Measurements from ENCODE around the gene CD6. TPM values are rescaled to one million over a fixed set of nuclear protein-coding genes. Genes with fewer than 3 reads are reported as not detected.

The CD6 gene
- total RNA-seq, 2 donors from 2014 or later = 254 to 438 TPM

DNA sequence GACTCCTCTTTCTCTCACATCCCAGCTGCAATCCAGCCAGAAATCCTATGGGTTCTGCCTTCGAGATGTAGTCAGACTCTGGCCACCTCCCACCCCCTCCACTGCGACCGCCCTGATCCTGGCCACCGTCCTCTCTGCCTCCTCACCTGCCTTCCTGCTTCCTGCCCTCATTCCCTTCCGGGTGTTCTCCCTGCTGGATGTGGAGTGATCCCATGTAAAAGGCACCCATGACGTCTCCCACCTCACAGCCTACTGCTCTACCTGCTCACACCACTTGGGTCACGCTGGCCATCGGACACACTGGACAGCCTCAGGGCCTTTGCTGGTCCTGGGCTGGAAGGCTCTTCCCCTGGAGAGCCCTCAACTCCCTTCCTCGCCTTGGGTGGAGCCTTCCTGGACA lies 97.1 kb downstream of the CD6 start:
- Mint-ChIP-seq H3K27ac (peak overlapping the region; percentile 95), H3K9me3 (no peaks in the 10 kb centered on the region), H3K36me3 (ENCODE audit: low read depth) (peaks cover 98% of the 10 kb centered on the region), H3K4me1 (peaks cover 63% of the 10 kb centered on the region), H3K27me3 (no peaks in the 10 kb centered on the region), H3K4me3 (peak overlapping the region; percentile 80)
- no peak for ATAC-seq (replicated peaks)

DNA sequence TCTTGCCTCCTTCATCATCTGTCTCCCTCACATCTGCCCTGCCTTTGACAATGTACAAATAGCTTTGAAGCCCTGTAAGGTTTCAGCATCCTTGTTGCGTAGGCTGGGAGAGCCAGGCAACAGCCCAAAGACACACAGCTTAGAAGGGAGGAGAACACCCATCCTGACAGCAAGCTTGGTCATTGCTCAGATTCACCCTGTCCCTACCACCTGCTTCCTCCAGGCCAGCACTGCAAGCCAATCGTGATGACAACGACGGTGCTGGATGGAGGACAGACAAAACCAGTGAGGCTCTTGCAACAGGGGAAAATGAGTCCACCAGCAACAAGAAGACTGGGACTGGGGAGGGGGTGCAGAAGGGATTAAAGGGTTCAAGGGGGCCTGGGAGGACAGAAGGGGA lies 97.9 kb downstream of the CD6 start:
- H3K36me3 Mint-ChIP-seq (ENCODE audit: low read depth) = peaks cover 98% of the 10 kb centered on the region

More for the DNA sequence above, 97.9 kb downstream of the CD6 start:
- ATAC-seq (replicated peaks) = no peak
- peak overlapping the region; percentile 80 for H3K4me3 Mint-ChIP-seq
- H3K4me1 Mint-ChIP-seq = peaks cover 65% of the 10 kb centered on the region
- peak overlapping the region; percentile 95 for H3K27ac Mint-ChIP-seq
- H3K27me3 Mint-ChIP-seq = no peaks in the 10 kb centered on the region
- no peaks in the 10 kb centered on the region for H3K9me3 Mint-ChIP-seq

Other genes with a start within 250 kb of the CD6 start
- gene MS4A18, start 247.0 kb upstream of the CD6 start, total RNA-seq = not detected
- not detected for gene MS4A15, start 214.8 kb upstream of the CD6 start, total RNA-seq
- not detected for gene MS4A10, start 186.3 kb upstream of the CD6 start, total RNA-seq
- 10 to 100 TPM; 25.9 to 85.7 TPM for gene CCDC86, start 129.6 kb upstream of the CD6 start, total RNA-seq
- gene PTGDR2, start 115.7 kb upstream of the CD6 start, total RNA-seq = under 1 TPM; 0.19 to 0.37 TPM
- under 1 TPM in 1 of 2 donors, not detected in 1; 0.16 TPM for gene ZP1, start 104.1 kb upstream of the CD6 start, total RNA-seq
- gene PRPF19, start 65.1 kb upstream of the CD6 start, total RNA-seq = 100 to 1,000 TPM in 1 of 2 donors, 10 to 100 TPM in 1; 80.2 to 165 TPM
- gene TMEM109, start 57.5 kb upstream of the CD6 start, total RNA-seq = 10 to 100 TPM; 42.8 to 99.7 TPM
- gene TMEM132A, start 47.2 kb upstream of the CD6 start, total RNA-seq = under 1 TPM in 1 of 2 donors, not detected in 1; 0.29 TPM
- 1 to 10 TPM; 1.0 to 1.3 TPM for gene SLC15A3, start 19.5 kb upstream of the CD6 start, total RNA-seq
- 100 to 1,000 TPM; 231 to 476 TPM for gene CD5, start 130.8 kb downstream of the CD6 start, total RNA-seq
- 10 to 100 TPM in 1 of 2 donors, 1 to 10 TPM in 1; 9.7 to 14.5 TPM for gene VPS37C, start 189.7 kb downstream of the CD6 start, total RNA-seq
- gene PGA3, start 231.8 kb downstream of the CD6 start, total RNA-seq = not detected

Measured in activated T-helper 17 cell treated with anti-CD3 and anti-CD28 coated beads, Interleukin-2, amount 50 U/mL, for 72 hours (primary cell).